NCI-H446 treated with DMSO at 0.1 percent for 48 hours (cell line): Measurements from ENCODE around the gene DIPK1A.
"Not testable (repeated sequence)": the region's sequence is repeated elsewhere in the genome, so short reads cannot be mapped to it uniquely, and the experiment has no call there.

Experiments used
- DNase-seq: peaks from one replicate; lab custom pipeline; 2025; lab: John Stamatoyannopoulos, UW

The DIPK1A gene

GRCh38 chr1:92980732-92981647 lies 19.7 kb upstream of the DIPK1A start:
- no peak for DNase-seq

GRCh38 chr1:92975551-92976232 lies 14.4 kb upstream of the DIPK1A start:
- no peak for DNase-seq

DNA sequence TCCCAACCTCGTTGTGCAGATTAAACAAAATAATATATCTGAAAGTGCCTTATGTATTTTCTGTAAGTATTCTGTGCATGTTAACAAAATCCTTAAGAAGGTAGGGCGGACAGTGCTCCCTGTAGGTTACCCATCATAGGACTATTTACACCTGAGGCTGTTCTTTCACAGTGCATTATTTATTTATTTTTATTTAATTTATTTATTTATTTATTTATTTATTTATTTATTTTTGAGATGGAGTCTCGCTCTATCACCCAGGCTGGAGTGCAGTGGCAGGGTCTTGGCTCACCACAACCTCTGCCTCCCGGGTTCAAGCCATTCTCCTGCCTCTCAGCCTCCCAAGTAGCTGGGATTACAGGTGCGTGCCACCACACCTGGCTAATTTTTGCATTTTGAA lies 12.8 kb upstream of the DIPK1A start:
- DNase-seq: not testable (repeated sequence)

DNA sequence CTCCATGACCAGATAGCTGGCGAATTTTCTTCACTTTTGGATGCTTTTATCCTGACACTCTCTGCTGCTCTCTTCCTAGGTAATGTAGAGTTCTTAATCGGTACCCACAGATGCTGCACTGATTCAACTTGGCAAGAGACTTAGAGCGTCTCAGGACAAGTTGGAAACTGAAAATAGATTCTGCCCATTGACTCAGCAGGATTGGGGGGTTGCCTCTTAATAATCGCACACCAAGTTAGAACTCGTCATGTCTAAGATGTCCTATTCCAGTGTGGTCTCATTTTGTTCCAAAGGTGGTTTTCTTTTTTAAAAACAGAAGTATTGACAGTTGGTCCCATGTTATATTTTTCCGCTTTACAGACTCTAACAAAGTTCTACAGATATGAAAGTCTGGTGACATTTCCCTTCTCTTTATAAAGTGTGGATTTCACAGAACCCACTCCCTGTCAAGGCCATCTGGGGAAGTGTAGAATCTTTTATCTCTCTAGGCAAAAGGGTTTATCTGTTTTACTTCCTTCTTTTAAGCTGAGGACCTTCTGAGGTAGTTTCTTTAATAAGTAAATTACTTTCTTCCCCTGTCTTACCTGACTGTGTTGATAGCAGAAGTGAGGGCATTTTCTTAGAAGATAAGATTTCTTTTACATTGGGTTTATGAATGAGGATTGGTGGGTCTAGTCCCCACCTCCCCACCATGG lies 12.1 kb upstream of the DIPK1A start:
- peak; percentile 52 for DNase-seq

DNA sequence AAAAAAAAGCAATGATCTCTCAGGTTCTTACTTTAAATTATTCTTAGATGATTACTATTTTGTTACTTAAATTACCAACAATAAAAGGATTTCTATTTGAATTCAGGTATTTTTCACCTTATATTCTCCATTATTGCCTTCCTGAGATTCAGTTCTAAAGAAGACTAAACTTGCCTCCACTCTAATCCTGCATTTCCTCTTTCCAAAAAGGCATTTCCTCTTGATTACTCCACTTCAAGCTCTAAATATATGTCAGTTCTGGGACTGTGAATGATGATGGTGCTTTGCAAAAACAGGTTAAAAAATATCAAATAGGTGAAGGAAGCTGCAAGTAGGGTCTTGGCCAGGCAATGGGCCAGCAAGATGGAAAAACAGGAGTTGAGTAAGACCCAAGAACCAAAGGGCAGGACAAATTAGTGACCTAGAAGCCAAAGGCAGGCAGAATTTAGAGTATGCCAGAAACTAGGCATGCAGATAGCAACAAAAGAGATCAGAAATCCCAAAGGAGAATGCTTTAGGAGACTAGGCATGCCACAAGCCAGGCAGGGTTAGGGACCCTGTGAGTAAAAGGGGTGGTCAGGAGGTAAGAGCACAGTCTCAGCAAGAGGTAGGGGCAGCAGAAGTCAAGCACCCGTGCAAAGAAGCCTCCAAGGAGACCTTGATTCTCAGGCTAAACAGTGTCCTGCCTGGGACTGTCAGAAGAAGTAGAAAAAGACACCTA lies 11.3 kb upstream of the DIPK1A start:
- DNase-seq: no peak

DNA sequence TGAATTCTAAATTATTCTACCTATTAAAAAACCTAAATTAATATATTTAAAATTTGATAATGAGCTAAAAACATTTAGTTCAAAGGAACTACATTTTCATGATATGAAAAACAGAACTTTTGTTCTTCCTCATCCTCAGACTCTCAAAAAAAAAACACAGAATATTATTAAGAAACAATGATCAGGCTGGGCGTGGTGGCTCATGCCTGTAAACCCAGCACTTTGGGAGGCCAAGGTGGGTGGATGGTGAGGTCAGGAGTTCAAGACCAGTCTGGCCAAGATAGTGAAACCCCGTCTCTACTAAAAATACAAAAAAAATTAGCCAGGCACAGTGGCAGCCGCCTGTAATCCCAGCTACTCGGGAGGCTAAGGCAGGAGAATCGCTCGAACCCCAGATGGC lies 10.7 kb upstream of the DIPK1A start:
- not testable (repeated sequence) for DNase-seq

GRCh38 chr1:92970990-92971689 lies 9.9 kb upstream of the DIPK1A start:
- no peak for DNase-seq

DNA sequence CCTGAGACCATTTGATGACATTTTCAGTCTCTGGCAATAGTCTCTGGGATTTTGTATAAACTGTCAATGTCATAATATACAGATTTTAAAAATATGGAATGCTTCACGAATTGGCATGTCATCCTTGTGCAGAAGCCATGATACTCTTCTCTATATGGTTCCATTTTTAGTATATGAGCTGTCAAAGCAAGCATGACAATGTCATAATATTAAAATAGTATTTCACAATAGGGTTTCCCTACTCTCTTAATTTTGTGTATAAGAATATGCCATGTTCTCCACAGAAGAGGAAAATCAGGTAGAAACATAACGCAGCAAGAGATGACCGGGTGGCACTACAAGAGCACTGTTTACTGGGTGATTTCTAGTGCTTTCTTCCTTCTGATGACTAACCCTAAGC lies 8.3 kb upstream of the DIPK1A start:
- DNase-seq: no peak

DNA sequence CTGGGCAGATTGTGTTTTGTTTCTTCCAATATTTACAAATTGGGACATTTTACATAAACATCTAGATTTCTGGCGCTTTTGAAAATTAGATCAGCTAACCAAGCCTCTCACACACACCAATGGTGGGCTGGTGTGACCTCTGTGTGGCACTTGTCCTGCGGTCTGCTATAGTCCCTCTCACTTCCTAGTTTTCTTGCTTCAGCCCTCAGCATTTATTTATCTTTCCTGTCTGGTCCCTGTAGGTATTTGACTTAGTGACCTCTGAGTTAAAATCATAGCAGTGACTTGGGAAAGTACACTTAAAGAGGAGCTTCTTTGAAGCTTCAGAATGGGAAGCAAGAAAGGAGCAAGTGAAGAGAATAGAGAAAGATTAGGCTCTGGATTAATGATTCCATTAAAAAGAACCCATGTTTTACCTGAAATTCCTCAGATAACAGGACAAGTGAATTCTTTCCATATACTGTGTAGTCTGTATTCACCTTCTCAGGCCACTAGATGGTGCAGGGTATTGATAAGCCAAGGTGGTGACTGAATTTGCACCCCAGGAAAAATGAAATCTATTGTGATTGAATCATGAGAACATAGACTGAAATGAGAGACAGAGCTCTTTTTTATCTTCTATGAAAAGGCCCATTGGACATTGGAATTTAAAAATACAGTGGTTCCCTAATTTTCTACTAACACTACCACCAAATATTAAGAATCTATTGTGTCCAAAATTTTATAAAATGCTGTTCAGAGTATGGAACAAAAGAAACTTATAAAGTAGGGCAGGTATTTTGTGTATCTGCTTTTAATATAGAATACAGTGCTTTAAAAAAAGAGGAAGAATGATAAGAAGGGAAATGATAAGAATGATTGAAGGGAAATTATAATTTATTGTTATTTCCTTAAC lies 7.1 kb upstream of the DIPK1A start:
- no peak for DNase-seq

GRCh38 chr1:92964998-92965397 lies 3.7 kb upstream of the DIPK1A start:
- DNase-seq: no peak

DNA sequence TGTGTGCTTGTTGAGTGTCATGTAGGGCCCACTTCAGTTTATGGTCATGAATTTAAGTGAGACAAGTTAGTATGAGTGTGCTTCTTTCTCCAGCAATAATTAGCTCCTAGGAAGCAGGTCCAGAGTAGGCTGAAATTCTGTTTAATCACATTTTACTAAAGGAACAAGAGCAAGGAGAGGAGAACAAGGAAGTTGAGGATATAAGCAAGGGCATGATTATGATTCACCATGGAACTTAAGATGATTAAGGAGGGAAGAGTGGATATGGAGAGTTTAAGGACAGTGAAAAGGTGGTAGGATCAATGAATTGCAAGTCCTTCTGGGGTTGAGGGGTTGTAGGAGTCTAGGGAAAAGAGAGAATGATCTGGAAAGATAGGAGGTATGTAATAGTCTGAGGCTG lies 3.1 kb upstream of the DIPK1A start:
- no peak for DNase-seq

DNA sequence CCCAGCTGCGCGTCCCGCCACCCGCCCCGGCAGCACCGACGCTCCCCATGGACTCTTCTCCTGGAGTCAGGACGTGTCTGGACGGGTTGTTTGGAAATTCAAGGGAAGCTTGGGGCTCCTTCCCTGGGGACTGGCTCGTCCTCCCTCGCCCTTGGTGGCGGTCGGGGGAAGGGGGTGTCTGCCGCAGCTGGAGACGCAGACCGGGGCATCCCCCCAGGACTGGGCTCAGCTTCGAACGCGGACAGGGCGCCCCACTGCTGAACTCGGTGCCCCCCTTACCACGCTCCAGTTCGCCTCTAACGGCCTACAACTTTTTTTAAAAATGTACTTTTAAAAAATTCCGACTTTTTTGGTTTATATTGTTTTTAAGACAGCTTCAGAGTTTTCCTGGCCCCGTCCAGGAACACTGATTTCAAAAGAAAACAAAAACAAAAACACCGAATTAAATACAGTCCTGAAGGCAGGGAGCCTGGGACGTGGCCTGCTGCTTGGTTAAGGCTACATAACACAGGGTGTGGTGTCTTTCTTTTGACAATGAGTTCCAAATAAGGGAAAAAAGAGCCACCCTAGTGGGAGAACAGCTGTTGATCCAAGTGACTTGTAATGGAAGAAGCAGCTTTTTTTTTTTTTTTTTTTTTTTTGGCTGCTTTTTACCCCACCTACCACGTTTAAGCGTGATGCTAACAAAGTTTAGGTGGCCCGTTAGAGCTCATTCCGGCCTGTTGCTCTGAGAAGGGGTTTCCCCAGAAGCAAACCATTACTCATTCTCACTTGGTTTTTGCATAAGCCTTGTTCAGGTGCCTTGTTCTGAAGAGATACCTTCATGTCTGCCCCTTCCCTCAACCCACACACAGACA lies 862 bp upstream of the DIPK1A start:
- peak; percentile 60 for DNase-seq

- DNase-seq: peak; percentile 72
Measured at GRCh38 chr1:92960395-92961130, 699 bp downstream of the DIPK1A start.

DNA sequence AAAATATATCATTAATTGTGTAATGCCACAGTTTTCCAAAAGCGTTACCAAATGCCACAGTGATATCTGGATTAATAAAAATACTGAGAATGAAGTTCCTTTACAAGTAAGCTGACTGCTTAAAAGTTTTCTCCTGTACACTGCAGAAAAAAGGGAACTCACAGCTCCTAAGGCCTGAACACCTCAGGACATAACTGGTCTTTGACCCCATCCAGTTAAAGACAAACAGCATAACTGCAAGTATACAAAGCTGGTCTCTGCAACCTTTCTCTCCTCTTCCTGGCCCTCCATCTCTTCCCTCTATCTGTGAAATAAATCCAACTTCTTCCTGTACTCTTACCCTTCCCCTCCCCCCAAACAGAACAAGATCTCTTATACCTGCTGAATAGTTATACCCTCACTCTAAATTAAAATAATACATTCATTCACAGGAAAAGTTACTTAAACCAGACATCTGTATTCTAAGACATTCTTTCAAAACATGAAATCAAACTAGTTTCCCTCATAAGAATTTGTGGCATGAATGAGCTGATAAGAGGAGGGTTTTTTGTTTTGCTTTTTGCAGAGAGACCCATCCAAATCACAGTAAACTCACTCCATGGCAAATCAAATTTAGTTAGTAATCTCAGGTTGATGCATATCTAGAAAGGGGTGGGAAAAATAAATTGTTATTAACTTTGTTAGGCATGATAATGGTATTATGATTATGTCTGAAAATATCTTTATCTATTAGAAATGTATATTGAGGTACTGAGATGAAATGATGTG lies 2.9 kb downstream of the DIPK1A start:
- no peak for DNase-seq

- DNase-seq: no peak
Measured at GRCh38 chr1:92957030-92957734, 4.1 kb downstream of the DIPK1A start.

DNA sequence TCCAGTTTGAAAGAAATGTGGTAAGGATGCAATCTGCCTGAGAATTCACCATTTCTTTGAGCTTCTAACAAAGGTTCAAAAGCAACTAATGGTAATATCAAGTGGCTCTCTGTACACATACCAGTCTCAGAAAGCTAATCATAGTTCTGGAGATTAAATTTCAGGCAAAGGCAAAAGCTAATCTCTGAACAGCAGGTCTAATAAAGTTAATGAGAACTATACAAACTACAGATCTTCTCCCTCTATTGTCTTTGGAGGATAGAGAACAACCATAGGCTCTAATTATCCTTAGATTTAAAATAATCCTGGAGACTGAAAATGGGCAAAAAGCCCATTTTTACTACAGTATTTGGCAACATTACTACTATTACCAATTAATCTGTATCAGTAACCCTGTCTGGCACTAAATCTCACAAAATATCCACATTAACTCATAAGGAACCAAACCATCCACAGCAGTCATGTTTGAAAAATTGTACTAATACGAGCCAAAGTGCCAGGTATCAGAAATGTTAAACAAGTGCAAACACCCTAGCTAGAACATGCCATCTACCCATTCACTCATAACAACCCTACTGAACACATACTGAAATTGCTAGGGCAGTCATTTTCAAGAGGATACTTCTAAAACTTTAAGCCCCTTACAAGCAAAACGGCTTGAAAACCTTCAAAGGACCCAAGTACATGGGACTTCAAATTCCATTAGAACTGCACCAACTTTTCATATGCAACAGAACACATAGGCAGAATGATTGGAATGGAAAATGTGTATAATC lies 4.8 kb downstream of the DIPK1A start:
- DNase-seq: peak; percentile 58

- no peak for DNase-seq
Measured at GRCh38 chr1:92953491-92953890, 7.8 kb downstream of the DIPK1A start.
